GM18498 (cell line): ENCODE measurements around the gene NAA15.
A peak's percentile ranks its signal among the peaks of the same experiment; 100 is the strongest.
"Not testable (repeated sequence)": the region's sequence is repeated elsewhere in the genome, so short reads cannot be mapped to it uniquely, and the experiment has no call there.

ENCODE experiments used
- ATAC-seq: cut with Tn5 transposase; IDR thresholded peaks from one replicate; pipeline ENCODE4 v1.9.1; 2021; ENCODE audit warnings: mild to moderate bottlenecking, moderate library complexity; ENCODE audit not compliant: unreplicated experiment

NAA15 gene

GRCh38 chr4:139301113-139301820, at the start of gene NAA15:
NAA15 (plus strand) TSS chr4:139301505; CDS start chr4:139301778, 273 bp downstream.
- peak; percentile 87 for ATAC-seq

- no peak for ATAC-seq
Measured at GRCh38 chr4:139253046-139253445, 48.3 kb upstream of the NAA15 start.

GRCh38 chr4:139253713-139254112, 47.6 kb upstream of the NAA15 start:
- ATAC-seq: no peak

- not testable (repeated sequence) for ATAC-seq
Measured at GRCh38 chr4:139255581-139255980, 45.7 kb upstream of the NAA15 start.

- no peak for ATAC-seq
Measured at GRCh38 chr4:139256349-139256748, 45.0 kb upstream of the NAA15 start.

- ATAC-seq: no peak
Measured at GRCh38 chr4:139265654-139266053, 35.7 kb upstream of the NAA15 start.

- peak; percentile 0 for ATAC-seq
Measured at GRCh38 chr4:139266208-139266582, 35.1 kb upstream of the NAA15 start.

- peak; percentile 97 for ATAC-seq
Measured at GRCh38 chr4:139266583-139267257, 34.6 kb upstream of the NAA15 start.

GRCh38 chr4:139267301-139267700, 34.0 kb upstream of the NAA15 start:
- no peak for ATAC-seq

GRCh38 chr4:139273835-139274234, 27.5 kb upstream of the NAA15 start:
- ATAC-seq: no peak

- no peak for ATAC-seq
Measured at GRCh38 chr4:139274790-139275189, 26.5 kb upstream of the NAA15 start.

- ATAC-seq: no peak
Measured at GRCh38 chr4:139275281-139275735, 26.0 kb upstream of the NAA15 start.

GRCh38 chr4:139278485-139278884, 22.8 kb upstream of the NAA15 start:
- ATAC-seq: no peak

- ATAC-seq: peak; percentile 31
Measured at GRCh38 chr4:139278912-139279759, 22.2 kb upstream of the NAA15 start.

GRCh38 chr4:139279760-139280620, 21.3 kb upstream of the NAA15 start, which contains the start of gene MGARP:
MGARP (minus strand) TSS chr4:139280225; CDS start chr4:139280158, 67 bp downstream.
- ATAC-seq: peak; percentile 55

- ATAC-seq: no peak
Measured at GRCh38 chr4:139282065-139282720, 19.1 kb upstream of the NAA15 start.

GRCh38 chr4:139282721-139283075, 18.6 kb upstream of the NAA15 start:
- ATAC-seq: no peak

- ATAC-seq: no peak
Measured at GRCh38 chr4:139286186-139286698, 15.1 kb upstream of the NAA15 start.

- ATAC-seq: peak; percentile 94
Measured at GRCh38 chr4:139295206-139295941, 5.9 kb upstream of the NAA15 start.
